Spleen (tissue), 7 donors: ENCODE data around the gene DLGAP5.

ENCODE experiments used
- CTCF ChIP-seq, 11 experiments: fragments of 200-600 bp in 7 of 11; fragments of 450-650 bp in 4 of 11; sonication (generic) in 4 of 11; IDR thresholded peaks in 8 of 11; conservative IDR thresholded peaks in 3 of 11; 1 replicate in 7 of 11; 2 replicates in 4 of 11; pipeline versions ENCODE4 v1.4.0 to v1.8.0; 2016 to 2021; ENCODE audit warnings: antibody characterized with exemption in 11 of 11, inconsistent platforms in 4 of 11, mild to moderate bottlenecking in 1 of 11
- POLR2A ChIP-seq, 3 donors: fragments of 450-650 bp; IDR thresholded peaks; one replicate each; pipeline ENCODE4 v1.5.1; 2017; ENCODE audit warnings: antibody characterized with exemption in 3 of 3, mild to moderate bottlenecking in 1 of 3
- POLR2AphosphoS5 ChIP-seq, 3 donors: sonication (generic); formaldehyde crosslinking; IDR thresholded peaks; one replicate each; pipeline ENCODE4 v1.5.1; 2017; ENCODE audit warnings: antibody characterized with exemption in 3 of 3
- donor health status: DM: no; HTN: no; CAD: no; lungs with moderate emphysema.
- donor health status: DM: no; HTN: no; CAD: no.
- donor health status: DM: no; HTN: no; CAD: no.

- TF ChIP-seq CTCF (IDR thresholded peaks at IDR 0.05 in 8 of 11, conservative IDR thresholded peaks at IDR 0.05 in 3 of 11) (no peak), POLR2A (IDR thresholded peaks at IDR 0.05) (no peak), POLR2AphosphoS5 (IDR thresholded peaks at IDR 0.05) (peak; percentile 77 to 85 (median 78))
Observed at GRCh38 chr14:55191203-55192053, at the start of gene DLGAP5.
